Muscle of leg (tissue), 11 donors: ENCODE results near the gene ATXN7L3B. TPM values are rescaled to one million over a fixed set of nuclear protein-coding genes. Genes with fewer than 3 reads are reported as not detected.

Experiments used
- DNase-seq: peaks from one replicate; pipeline ENCODE4 v3.0.0; 2013
- H3K27ac ChIP-seq: one replicate; pipeline ENCODE4 v1.5.1; 2013; ENCODE audit warnings: mild to moderate bottlenecking, low read length, control low read depth
- H3K27me3 ChIP-seq: one replicate; pipeline ENCODE4 v1.6.1; 2013; ENCODE audit warnings: low read length; ENCODE audit not compliant: control insufficient read depth, insufficient read depth
- H3K36me3 ChIP-seq: one replicate; pipeline ENCODE4 v1.6.1; 2013; ENCODE audit warnings: low read length; ENCODE audit not compliant: control insufficient read depth, insufficient read depth
- H3K4me1 ChIP-seq: one replicate; pipeline ENCODE4 v1.6.1; 2013; ENCODE audit warnings: low read length; ENCODE audit not compliant: control insufficient read depth, insufficient read depth
- H3K4me3 ChIP-seq: one replicate; pipeline ENCODE4 v1.5.1; 2013; ENCODE audit warnings: low read length, control low read depth
- H3K9me3 ChIP-seq: replicated peaks from 2 replicates; pipeline ENCODE4 v1.6.1; 2013; ENCODE audit warnings: low read depth, low read length; ENCODE audit not compliant: control insufficient read depth
- WGBS: methylation state at CpG from one replicate; pipeline ENCODE4 v1.1.5; 2013; ENCODE audit warnings: missing lambda C conversion rate; ENCODE audit not compliant: insufficient coverage; 5-methylcytosine and 5-hydroxymethylcytosine counted together
- polyA plus RNA-seq, 8 donors: library from polyadenylated mRNA; unstranded; fragments of 120-200 nt; gene quantifications; one replicate each; pipeline versions ENCODE4 v1.2.1 to v1.2.3, GENCODE V29; 2013; ENCODE audit warnings: inconsistent platforms in 1 of 8, low replicate concordance in 1 of 8; ENCODE audit not compliant: insufficient read length in 8 of 8, insufficient read depth in 1 of 8
- total RNA-seq: library from RNA; stranded (reverse); fragments of 120-200 nt; gene quantifications from one replicate; pipeline ENCODE4 v1.2.4, GENCODE V29; 2013

The ATXN7L3B gene
- total and polyA plus RNA-seq, 9 donors: 32.6 to 58.3 (median 51.0) TPM

GRCh38 chr12:74586251-74586650 lies 48.6 kb downstream of the ATXN7L3B start:
- H3K4me1 ChIP-seq: no peaks in the 10 kb centered on the region
- no peak overlapping the region for H3K27ac ChIP-seq
- H3K4me3 ChIP-seq: no peak overlapping the region
- no peak for DNase-seq
- WGBS: 67% methylated on average over 1 of the region's 4 CpGs
- H3K27me3 ChIP-seq: no peaks in the 10 kb centered on the region
- H3K9me3 ChIP-seq: no peaks in the 10 kb centered on the region
- no peaks in the 10 kb centered on the region for H3K36me3 ChIP-seq
